ENCODE data around the gene GPR142.
"Not testable (repeated sequence)": the region's sequence is repeated elsewhere in the genome, so short reads cannot be mapped to it uniquely, and the experiment has no call there.

GPR142 gene

GRCh38 chr17:74394977-74395376 lies 27.7 kb downstream of the GPR142 start:
- no peak for DNase-seq

DNA sequence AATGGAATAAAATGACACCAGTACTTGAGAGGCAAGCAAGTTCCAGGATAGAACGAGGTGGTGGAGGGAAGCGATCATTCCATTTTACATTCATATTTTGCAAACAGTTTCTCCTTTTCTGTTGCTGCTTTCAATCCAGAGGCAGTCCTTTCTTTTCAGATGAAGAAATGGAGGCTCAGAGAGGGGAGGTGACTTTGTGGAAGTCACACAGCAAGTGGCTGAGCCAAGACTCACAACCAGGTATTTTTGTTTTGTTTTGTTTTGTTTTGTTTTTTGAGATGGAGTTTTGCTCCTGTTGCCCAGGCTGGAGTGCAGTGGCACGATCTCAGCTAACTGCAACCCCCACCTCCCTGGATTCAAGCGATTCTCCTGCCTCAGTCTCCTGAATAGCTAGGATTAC lies 29.3 kb downstream of the GPR142 start:
- DNase-seq, result no peak

GRCh38 chr17:74402048-74402447 lies 34.7 kb downstream of the GPR142 start:
- DNase-seq, result no peak

DNA sequence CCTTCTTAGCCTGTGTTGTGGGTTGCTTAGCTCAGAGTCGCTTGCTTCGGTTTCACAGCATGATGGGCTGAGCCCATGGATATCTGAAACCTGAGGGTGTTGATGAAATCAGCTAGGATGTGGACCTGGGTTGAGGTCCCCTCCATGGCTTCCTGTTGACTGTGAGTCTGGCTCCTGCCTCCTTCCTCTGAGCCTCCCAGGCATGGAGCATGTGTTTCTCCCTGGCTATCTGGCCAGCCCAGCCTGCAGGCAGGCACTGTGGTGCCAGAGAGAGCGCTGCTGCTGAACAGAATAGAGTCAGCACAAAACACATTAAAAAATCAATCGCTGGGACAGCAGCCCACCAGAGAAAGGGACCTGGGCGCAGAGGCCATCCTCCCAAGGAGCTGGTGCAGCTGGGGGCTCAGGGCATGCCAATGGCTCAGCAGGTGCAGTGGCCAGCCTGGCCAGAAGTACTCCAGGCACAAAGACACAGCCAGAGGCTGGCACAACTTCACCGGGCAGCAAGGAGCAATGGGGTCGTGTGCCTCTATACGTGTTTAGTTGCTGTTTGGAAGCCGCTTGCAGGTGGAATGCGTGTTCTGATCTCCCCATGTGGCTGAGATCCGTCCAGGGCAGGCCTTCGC lies 36.3 kb downstream of the GPR142 start:
- no peak for DNase-seq

DNA sequence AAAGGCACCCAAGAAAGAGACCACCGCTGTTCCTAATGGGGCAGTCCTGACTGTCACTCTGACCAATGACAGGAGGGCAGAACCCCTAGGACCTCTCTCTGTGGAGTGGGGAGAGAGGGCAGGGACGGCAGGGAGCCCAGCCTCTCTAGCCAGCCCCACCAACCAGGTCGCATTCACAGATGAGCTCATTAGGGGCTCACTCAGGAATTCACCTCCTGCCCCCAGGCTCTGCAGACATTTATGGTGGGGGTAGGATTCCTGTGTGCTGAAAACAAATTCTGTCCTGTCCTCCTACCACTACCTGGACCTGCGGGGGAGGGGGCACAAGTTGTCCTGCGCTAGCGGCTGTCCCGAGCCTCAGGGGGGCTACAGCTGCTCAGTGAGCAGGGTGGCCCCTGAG lies 36.9 kb downstream of the GPR142 start:
- DNase-seq, result no peak

DNA sequence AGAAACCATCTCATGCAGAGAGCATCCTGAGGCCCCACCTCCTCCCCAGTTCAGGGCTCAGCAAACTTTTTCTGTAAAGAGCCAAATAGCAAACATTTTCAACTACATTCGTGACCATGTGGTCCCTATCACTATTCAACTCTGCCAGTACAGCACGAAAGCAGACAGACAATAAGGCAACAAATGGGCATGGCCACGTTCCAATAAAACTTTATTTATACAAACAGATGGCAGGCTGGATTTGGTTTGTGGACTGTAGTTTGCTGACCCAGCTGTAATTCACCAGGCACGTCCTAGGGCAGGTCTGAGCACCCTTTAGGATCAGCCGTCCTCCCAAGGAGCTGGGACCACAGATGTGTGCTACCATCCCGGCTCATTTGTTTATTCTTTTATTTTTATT lies 37.5 kb downstream of the GPR142 start:
- DNase-seq, result no peak

DNA sequence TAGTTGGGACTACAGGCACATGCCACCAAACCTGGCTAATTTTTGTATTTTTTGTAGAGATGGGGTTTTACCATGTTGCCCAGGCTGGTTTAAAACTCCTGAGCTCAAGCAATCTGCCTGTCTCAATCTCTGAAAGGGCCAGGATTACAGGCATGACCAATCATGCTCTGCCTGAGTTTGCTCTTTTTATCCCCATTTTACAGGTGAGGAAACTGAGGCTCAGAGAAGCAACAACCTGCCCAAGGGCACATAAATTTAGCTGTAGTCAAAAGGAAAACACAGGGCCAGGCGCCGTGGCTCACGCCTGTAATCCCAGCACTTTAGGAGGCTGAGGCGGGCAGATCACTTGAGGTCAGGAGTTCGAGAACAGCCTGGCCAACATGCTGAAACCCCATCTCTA lies 38.0 kb downstream of the GPR142 start:
- not testable (repeated sequence) for DNase-seq

DNA sequence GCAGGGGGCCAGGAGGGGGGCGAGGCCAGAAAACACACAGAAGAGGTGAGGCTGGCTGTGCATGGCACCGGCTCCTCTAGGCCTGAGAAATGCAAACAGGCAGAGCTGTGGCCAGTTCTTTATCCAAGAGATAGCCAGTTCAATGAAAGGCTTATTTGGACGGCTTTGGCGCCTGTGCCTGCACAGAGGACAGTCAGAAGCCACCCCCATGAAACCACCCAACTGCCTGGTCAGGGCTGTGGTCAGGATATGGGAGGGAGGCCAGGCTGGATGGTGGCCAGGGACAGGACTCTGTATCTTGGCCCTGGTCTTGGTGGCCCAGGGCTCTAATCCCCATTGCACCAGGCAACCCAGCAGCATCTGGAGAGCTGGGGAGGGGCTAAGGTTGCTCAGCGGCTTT lies 40.1 kb downstream of the GPR142 start:
- DNase-seq, result no peak

- no peak for DNase-seq
These were observed 41.0 kb downstream of the GPR142 start for GRCh38 chr17:74408262-74408661.

- no peak for DNase-seq
These were observed 41.5 kb downstream of the GPR142 start for GRCh38 chr17:74408815-74409214.

GRCh38 chr17:74410001-74410443 lies 42.7 kb downstream of the GPR142 start:
- no peak for DNase-seq

- no peak for DNase-seq
These were observed 45.3 kb downstream of the GPR142 start for GRCh38 chr17:74412581-74412980.

- DNase-seq, result no peak
These were observed 46.2 kb downstream of the GPR142 start for GRCh38 chr17:74413491-74413890.

DNA sequence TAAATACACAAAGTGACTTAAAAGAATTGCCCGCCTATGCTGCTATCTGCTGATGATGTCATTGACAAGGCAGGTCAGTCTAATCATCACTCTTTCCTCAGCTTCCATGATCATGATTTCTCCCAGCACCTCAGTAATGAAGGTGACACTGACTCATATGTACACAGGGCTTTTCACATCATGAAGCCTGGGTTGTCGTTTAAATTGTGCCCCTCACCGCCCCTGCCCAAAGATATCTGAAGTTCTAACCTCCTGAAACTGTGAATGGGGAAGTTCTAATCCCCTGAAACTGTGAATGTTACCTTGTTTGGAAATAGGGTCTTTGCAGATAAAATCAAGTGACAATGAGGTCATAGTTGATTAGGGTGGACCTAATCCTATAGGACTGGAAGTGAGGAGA lies 47.2 kb downstream of the GPR142 start:
- DNase-seq, result no peak

- DNase-seq, result no peak
These were observed 48.5 kb downstream of the GPR142 start for GRCh38 chr17:74415608-74416396.

GRCh38 chr17:74417178-74418045 lies 50.1 kb downstream of the GPR142 start:
- no peak for DNase-seq

DNA sequence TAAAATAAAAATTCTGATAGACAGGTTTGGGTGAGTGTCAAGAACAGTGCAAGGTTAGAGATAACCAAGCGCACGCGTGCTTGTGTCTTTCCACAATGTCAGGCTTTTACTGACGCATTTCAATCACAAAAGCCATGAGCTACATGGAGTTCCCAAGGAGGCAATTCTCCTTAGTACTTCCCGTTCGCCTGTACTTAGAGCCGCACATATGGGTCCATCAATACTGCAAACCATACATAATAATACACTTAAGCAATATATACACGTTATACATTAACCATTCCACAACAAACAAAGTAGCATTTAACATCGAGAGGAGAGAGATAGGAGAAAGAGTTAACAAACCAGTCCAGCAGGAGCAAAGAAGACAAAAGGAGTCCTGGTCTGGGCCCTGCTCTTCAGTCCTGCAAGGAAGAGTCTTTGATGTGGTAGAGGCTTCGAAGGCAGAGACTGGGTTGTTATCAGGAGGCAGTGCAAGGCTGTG lies 52.7 kb downstream of the GPR142 start:
- DNase-seq, result no peak

All from CD4-positive, alpha-beta T cell treated with Interleukin-21 for 1 hour (primary cell).